ENCODE data around the gene STPG1.
"Not testable (repeated sequence)": the region's sequence is repeated elsewhere in the genome, so short reads cannot be mapped to it uniquely, and the experiment has no call there.

The STPG1 gene

GRCh38 chr1:24451746-24452145, 38.2 kb upstream of the STPG1 start:
- no peak for FAIRE-seq
- no peak for DNase-seq (ENCODE audit: insufficient read length, low spot score)
- no peak for TF ChIP-seq CTCF (IDR thresholded peaks at IDR 0.05; ENCODE audit: insufficient read depth, missing control alignments)

GRCh38 chr1:24450857-24451397, 37.3 kb upstream of the STPG1 start:
- TF ChIP-seq CTCF (IDR thresholded peaks at IDR 0.05; ENCODE audit: insufficient read depth, missing control alignments): no peak
- no peak for DNase-seq (ENCODE audit: insufficient read length, low spot score)
- no peak for FAIRE-seq

- DNase-seq (ENCODE audit: insufficient read length, low spot score) (no peak), FAIRE-seq (no peak)
- TF ChIP-seq CTCF (IDR thresholded peaks at IDR 0.05; ENCODE audit: insufficient read depth, missing control alignments): no peak
Measured at GRCh38 chr1:24450316-24450715, 36.7 kb upstream of the STPG1 start.

GRCh38 chr1:24446446-24446845, 32.9 kb upstream of the STPG1 start:
- FAIRE-seq; DNase-seq (ENCODE audit: insufficient read length, low spot score): not testable (repeated sequence)

- DNase-seq (ENCODE audit: insufficient read length, low spot score) (no peak), FAIRE-seq (no peak)
- no peak for TF ChIP-seq CTCF (IDR thresholded peaks at IDR 0.05; ENCODE audit: insufficient read depth, missing control alignments)
Measured at GRCh38 chr1:24443241-24443656, 29.7 kb upstream of the STPG1 start.

- TF ChIP-seq CTCF (IDR thresholded peaks at IDR 0.05; ENCODE audit: insufficient read depth, missing control alignments): no peak
- FAIRE-seq (no peak), DNase-seq (ENCODE audit: insufficient read length, low spot score) (no peak)
Measured at GRCh38 chr1:24442764-24443163, 29.2 kb upstream of the STPG1 start.

GRCh38 chr1:24441996-24442668, 28.6 kb upstream of the STPG1 start:
- DNase-seq (ENCODE audit: insufficient read length, low spot score): no peak
- FAIRE-seq: no peak
- TF ChIP-seq CTCF (IDR thresholded peaks at IDR 0.05; ENCODE audit: insufficient read depth, missing control alignments): no peak

All from D721Med (cell line).